Mucosa of descending colon (tissue), 3 donors: ENCODE measurements around the gene FPGT. TPM values are rescaled to one million over a fixed set of nuclear protein-coding genes. Genes with fewer than 3 reads are reported as not detected.
A peak's percentile ranks its signal among the peaks of the same experiment; 100 is the strongest.

Experiments
- ATAC-seq: fragments of 200-7000 bp; cut with Tn5 transposase; one replicate; pipeline ENCODE4 v1.9.1; 2020; ENCODE audit warnings: mild to moderate bottlenecking, moderate library complexity
- DNase-seq, 3 donors: peaks; one replicate each; pipeline ENCODE4 v3.0.0-alpha.2; 2020
- H3K36me3 ChIP-seq: fragments of 200-600 bp; one replicate; pipeline ENCODE4 v1.8.0; 2021; ENCODE audit warnings: low read depth, mild to moderate bottlenecking
- H3K4me1 ChIP-seq: fragments of 200-600 bp; one replicate; pipeline ENCODE4 v1.8.0; 2021; ENCODE audit warnings: low read depth, mild to moderate bottlenecking
- H3K4me3 ChIP-seq: fragments of 200-600 bp; one replicate; pipeline ENCODE4 v1.8.0; 2021; ENCODE audit warnings: mild to moderate bottlenecking
- H3K9me3 ChIP-seq: fragments of 200-600 bp; one replicate; pipeline ENCODE4 v1.8.0; 2021; ENCODE audit warnings: mild to moderate bottlenecking
- CTCF ChIP-seq: fragments of 200-600 bp; IDR thresholded peaks from one replicate; pipeline ENCODE4 v1.8.0; 2022; ENCODE audit warnings: antibody characterized with exemption, mild to moderate bottlenecking
- intact Hi-C, 2 donors: fragments of 100-400 bp; cut with DNase I in 1 of 2; cut with micrococcal nuclease in 1 of 2; formaldehyde crosslinking; loops; one replicate each; pipeline versions ENCODE4 v1.11.0 to v1.11.1; 2022; cut with DNase I, micrococcal nuclease
- total RNA-seq, 3 donors: library from RNA; stranded (reverse); fragmentation: NEBNext Ultra II Directional in 2 of 3; extraction: Animal tissue kit (Norgen Biotek cat#: 25700) in 2 of 3; gene quantifications; one replicate each; pipeline versions ENCODE4 v1.2.1 to v1.2.4, GENCODE V29; 2021 to 2023
- donor health status: DM: no; HTN: no; CAD: no; lungs with moderate emphysema.
- donor health status: DM: no; HTN: no; CAD: no.
- donor health status: DM: no; HTN: yes; CAD: no.

FPGT gene
- total RNA-seq, 3 donors from 2014 or later = 20.5 to 28.8 (median 22.1) TPM

- H3K36me3 ChIP-seq = no peaks in the 10 kb centered on the region
- H3K4me3 ChIP-seq = no peak overlapping the region
- intact Hi-C loops = no loop called here
- peaks cover 27% of the 10 kb centered on the region for H3K9me3 ChIP-seq
- peaks cover 4% of the 10 kb centered on the region for H3K4me1 ChIP-seq
- DNase-seq (no peak), ATAC-seq (peak; percentile 55)
- no peak for TF ChIP-seq CTCF
These were observed 24.7 kb downstream of the FPGT start for GRCh38 chr1:74222701-74223100.

GRCh38 chr1:74223453-74223852 is 25.4 kb downstream of the FPGT start:
- intact Hi-C loops = no loop called here
- no peak for TF ChIP-seq CTCF
- Histone ChIP-seq H3K9me3 (peaks cover 35% of the 10 kb centered on the region), H3K4me1 (peaks cover 4% of the 10 kb centered on the region), H3K4me3 (no peak overlapping the region), H3K36me3 (no peaks in the 10 kb centered on the region)
- no peak for ATAC-seq
- DNase-seq = no peak

- Histone ChIP-seq H3K36me3 (no peaks in the 10 kb centered on the region), H3K9me3 (no peaks in the 10 kb centered on the region), H3K4me3 (no peak within 1 kb of the TSS), H3K4me1 (no peaks in the 10 kb centered on the region)
- intact Hi-C loops = no loop called here
- no peak for ATAC-seq
- no peak for TF ChIP-seq CTCF
- DNase-seq = no peak
These were observed 37.1 kb downstream of the FPGT start, which contains the start of gene TNNI3K for GRCh38 chr1:74235153-74235552. Gene TNNI3K (plus strand): TSS chr1:74235387. CDS start chr1:74235452, 65 bp downstream.

- Histone ChIP-seq H3K4me1 (no peaks in the 10 kb centered on the region), H3K9me3 (no peaks in the 10 kb centered on the region), H3K36me3 (no peaks in the 10 kb centered on the region), H3K4me3 (no peak overlapping the region)
- intact Hi-C loops = no loop called here
- no peak for ATAC-seq
- no peak for DNase-seq
- TF ChIP-seq CTCF = no peak
These were observed 38.4 kb downstream of the FPGT start for GRCh38 chr1:74236440-74236839.

- Histone ChIP-seq H3K4me1 (no peaks in the 10 kb centered on the region), H3K9me3 (no peaks in the 10 kb centered on the region), H3K4me3 (no peak overlapping the region), H3K36me3 (no peaks in the 10 kb centered on the region)
- DNase-seq (no peak), ATAC-seq (no peak)
- intact Hi-C loops = no loop called here
- no peak for TF ChIP-seq CTCF
These were observed 39.0 kb downstream of the FPGT start for GRCh38 chr1:74237035-74237434.

- intact Hi-C loops = no loop called here
- TF ChIP-seq CTCF = no peak
- no peaks in the 10 kb centered on the region for H3K9me3 ChIP-seq
- H3K4me3 ChIP-seq = no peak overlapping the region
- ATAC-seq (no peak), DNase-seq (no peak)
- H3K4me1 ChIP-seq = no peaks in the 10 kb centered on the region
- no peaks in the 10 kb centered on the region for H3K36me3 ChIP-seq
These were observed 39.7 kb downstream of the FPGT start for GRCh38 chr1:74237787-74238186.
